Mammary microvascular endothelial cell (primary cell): ENCODE results near the gene BLTP1. TPM values are rescaled to one million over a fixed set of nuclear protein-coding genes. Genes with fewer than 3 reads are reported as not detected.

Source experiments
- total RNA-seq: library from RNA; depleted of rRNA; stranded (reverse); fragments of >200 nt; gene quantifications from 2 replicates; pipeline ENCODE4 v1.2.3, GENCODE V29; 2015

The BLTP1 gene, protein sequence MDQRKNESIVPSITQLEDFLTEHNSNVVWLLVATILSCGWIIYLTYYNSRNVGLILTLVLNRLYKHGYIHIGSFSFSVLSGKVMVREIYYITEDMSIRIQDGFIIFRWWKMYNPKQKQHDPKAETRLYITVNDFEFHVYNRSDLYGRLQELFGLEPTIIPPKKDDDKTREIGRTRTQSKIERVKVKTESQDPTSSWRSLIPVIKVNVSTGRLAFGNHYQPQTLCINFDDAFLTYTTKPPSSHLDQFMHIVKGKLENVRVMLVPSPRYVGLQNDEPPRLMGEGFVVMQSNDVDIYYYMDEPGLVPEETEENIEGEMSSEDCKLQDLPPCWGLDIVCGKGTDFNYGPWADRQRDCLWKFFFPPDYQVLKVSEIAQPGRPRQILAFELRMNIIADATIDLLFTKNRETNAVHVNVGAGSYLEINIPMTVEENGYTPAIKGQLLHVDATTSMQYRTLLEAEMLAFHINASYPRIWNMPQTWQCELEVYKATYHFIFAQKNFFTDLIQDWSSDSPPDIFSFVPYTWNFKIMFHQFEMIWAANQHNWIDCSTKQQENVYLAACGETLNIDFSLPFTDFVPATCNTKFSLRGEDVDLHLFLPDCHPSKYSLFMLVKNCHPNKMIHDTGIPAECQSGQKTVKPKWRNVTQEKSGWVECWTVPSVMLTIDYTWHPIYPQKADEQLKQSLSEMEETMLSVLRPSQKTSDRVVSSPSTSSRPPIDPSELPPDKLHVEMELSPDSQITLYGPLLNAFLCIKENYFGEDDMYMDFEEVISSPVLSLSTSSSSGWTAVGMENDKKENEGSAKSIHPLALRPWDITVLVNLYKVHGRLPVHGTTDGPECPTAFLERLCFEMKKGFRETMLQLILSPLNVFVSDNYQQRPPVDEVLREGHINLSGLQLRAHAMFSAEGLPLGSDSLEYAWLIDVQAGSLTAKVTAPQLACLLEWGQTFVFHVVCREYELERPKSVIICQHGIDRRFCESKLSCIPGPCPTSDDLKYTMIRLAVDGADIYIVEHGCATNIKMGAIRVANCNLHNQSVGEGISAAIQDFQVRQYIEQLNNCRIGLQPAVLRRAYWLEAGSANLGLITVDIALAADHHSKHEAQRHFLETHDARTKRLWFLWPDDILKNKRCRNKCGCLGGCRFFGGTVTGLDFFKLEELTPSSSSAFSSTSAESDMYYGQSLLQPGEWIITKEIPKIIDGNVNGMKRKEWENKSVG (N-terminal part only)
- total RNA-seq, result 24.4 and 28.2 TPM in 2 replicates

DNA sequence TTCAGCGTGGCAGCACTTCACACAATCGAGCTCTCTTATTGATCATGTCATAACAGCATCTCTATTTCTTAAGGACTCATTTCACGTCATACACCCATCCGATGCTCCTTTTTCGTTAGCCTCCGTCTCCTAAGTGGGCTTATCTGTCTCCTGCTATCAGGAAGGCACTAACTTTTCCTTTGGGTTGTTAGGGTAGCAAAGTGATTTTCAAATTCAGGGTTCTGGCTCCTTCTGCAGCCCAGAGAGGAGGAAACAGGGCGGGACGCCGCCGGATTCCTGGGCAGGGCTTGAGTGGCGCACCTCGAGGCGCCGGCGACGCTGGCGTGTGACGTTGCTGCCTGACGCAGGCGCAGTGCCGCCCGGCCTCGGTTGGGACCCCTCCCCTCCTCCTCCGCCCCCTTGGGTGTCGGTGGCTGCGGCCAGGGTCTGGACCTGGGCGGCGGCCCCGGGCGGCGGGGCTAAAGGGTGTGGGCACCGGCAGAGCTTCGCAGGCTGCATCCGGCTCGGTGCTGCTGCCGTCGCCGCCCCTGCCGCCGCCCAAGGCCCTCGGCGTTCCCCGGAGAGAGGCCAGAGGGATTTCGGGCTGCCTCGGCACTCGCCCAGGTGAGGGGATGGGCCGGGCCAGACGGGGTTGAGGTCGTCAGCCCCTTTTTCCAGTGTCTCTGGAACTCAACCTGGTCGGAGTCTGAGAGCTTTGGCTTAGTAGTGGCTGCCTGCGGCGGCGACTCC, at the start of gene BLTP1:
TSS of gene BLTP1 (plus strand) at position 350 of the 729 bp plus-strand sequence. CDS start 18,317 bp downstream, outside the sequence.

Other genes starting within 250 kb of the BLTP1 start
- gene TRPC3, start 200.3 kb upstream of the BLTP1 start, total RNA-seq, result 0.07 TPM in 1 of 2 replicates, not detected in the other
- not detected in 2 replicates for gene ADAD1, start 226.7 kb downstream of the BLTP1 start, total RNA-seq